Measurements from ENCODE around the gene MRPL20.

- TF ChIP-seq EP300 (IDR thresholded peaks at IDR 0.05; ENCODE audit: borderline replicate concordance) (no peak), ZBTB7A (IDR thresholded peaks at IDR 0.05; ENCODE audit: low read depth) (no peak), CREB1 (IDR thresholded peaks at IDR 0.05; ENCODE audit: low read depth) (no peak), TCF12 (IDR thresholded peaks at IDR 0.05; ENCODE audit: low read depth) (no peak), YY1 (IDR thresholded peaks at IDR 0.05; ENCODE audit: low read depth) (no peak), TAF1 (IDR thresholded peaks at IDR 0.05; ENCODE audit: low read depth) (no peak), RAD21 (IDR thresholded peaks at IDR 0.05; ENCODE audit: low read depth) (no peak), REST (IDR thresholded peaks at IDR 0.05; ENCODE audit: low read depth) (no peak), NFIC (IDR thresholded peaks at IDR 0.05) (no peak), MAX (IDR thresholded peaks at IDR 0.05) (no peak)
Observed at GRCh38 chr1:1429671-1430073, 22.6 kb upstream of the MRPL20 start.

Measured in Ishikawa (cell line).